GM21423 (cell line): ENCODE data around the gene CFAP73.
"Not testable (repeated sequence)": the region's sequence is repeated elsewhere in the genome, so short reads cannot be mapped to it uniquely, and the experiment has no call there.

Experiments used
- ATAC-seq: cut with Tn5 transposase; IDR thresholded peaks from one replicate; pipeline ENCODE4 v1.9.1; 2021; ENCODE audit warnings: mild to moderate bottlenecking, moderate library complexity; ENCODE audit not compliant: unreplicated experiment

CFAP73 gene

DNA sequence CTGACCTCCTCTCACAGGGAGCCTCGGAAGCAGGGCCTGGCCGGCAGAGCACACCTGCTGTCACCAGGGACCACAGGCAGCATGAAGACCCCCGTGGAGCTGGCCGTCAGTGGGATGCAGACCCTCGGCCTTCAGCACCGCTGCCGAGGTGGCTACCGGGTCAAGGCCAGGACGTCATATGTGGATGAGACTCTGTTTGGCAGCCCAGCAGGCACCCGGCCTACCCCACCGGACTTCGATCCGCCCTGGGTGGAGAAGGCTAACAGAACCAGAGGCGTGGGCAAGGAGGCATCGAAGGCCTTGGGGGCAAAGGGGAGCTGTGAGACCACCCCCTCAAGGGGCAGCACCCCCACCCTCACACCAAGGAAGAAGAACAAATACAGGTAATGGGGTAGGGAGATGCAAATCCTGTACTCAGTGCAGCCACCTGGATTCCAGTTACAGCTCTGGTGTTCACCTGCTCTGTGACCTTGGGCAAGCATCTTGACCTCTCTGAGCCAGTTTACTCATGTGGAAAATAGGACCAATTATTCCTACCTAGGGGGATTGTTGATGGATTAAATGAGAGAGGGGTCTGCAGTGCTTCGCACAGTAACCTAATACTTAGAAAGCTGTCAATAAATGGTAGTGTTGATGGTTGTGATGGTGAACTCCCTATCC is 37.3 kb downstream of the CFAP73 start:
- ATAC-seq = no peak

DNA sequence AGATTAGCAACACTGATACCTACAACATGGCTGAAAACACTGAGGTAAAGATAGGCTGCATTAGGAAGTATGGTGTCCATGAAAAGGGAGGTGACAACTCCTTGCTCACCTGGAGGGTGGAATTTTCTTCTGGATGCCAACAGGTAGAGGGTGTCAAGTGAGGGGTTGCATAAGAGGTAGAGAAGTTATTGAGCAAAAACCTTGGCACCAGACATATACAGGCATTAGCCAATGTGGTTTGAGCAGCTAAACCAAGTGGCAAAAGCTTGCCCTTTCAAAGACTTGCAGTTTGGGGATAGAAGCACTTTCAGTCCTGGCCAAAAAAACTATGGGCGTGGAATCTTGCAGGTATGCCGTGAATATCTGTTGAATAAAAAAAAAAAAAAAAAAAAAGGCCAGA is 39.8 kb downstream of the CFAP73 start:
- no peak for ATAC-seq

DNA sequence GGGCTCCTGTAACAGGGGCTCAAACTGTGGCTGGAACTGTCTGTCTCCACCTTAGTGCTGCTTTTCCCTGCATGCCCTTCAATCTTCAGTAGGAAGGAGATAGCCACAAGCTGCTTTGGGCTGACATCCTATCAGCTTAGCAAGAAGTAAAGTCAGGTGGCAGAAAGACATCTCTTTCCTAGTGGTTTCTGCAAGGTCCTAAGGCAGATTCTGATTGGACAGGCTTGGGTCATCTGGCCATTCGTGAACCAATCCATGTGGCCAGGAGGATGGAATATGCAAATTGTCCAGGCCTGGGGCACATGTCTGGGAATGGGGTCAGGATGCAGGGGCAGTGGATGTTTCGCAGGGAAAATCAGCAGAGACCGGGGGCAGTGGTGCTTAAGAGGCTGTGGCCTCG is 41.2 kb downstream of the CFAP73 start:
- no peak for ATAC-seq

DNA sequence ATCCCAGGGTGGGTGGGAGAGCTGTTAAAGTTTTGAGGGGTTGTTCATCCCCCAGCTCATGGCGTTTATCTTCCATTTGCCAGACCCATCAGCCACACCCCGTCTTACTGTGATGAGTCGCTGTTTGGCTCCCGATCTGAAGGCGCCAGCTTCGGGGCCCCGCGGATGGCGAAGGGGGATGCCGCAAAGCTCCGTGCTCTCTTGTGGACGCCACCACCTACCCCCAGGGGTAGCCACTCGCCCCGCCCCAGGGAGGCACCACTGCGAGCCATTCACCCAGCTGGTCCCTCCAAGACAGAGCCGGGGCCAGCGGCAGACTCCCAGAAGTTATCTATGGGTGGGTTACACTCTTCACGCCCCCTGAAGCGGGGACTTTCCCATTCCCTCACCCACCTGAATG is 41.7 kb downstream of the CFAP73 start:
- ATAC-seq = no peak

DNA sequence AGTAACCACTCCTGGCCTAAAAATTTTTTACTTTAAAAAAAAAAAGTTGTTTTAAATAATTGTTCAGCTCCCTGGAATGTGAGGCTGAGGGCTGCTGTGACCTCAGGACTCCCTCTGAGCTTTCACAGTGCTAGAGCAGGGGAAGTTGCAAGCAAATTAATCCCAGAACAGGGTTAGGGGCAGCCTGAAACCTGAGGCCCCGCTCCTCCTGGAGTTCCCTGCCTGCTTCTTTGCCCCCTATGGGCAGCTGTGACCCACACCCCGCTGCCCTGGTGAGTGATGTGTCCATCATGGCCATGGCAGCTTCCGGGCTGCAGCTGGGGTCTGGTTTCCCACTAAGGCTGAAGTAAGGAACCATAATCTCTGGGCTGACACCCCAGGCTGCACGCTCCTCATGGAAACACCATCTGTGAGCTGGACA is 45.5 kb downstream of the CFAP73 start:
- no peak for ATAC-seq

DNA sequence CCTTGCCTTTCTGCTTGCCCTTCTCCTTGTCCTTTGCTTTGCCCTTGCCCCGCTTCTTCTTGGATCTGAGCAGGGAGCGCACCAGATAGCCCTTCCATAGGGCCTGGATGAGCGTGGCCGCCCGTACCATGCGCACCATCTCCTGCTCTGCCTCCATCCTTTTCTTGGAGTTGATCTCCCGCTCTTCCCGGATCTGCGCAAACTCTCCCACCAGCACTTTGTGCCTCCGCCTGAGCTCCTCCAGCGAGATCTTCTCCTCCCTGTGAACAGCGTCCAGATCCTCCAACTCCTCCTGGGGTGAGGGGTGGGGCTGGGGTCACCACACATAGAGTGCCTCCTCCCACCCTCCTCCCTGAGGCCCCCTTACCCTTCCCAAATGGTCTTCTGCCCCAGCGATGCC is 46.1 kb downstream of the CFAP73 start:
- ATAC-seq = no peak

DNA sequence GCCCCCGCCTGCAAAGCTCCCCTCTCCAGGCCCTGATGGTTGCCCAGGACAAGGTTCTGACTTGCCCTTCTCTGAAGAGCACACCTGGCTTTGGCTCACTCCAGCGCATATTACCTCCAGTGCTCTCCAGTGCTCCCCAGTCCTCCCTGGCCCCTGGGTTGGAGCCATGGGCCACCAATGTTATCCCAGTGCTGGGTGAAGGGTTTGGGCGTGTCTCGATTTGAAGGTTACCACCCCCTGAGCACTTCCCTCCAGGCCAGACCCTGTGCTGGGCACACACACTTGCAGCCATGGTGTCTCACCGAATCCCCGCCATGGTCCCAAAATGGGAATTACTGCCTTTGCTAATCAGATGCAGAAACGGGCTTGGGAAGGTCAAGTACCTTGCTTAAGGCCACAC is 47.1 kb downstream of the CFAP73 start:
- ATAC-seq = no peak

DNA sequence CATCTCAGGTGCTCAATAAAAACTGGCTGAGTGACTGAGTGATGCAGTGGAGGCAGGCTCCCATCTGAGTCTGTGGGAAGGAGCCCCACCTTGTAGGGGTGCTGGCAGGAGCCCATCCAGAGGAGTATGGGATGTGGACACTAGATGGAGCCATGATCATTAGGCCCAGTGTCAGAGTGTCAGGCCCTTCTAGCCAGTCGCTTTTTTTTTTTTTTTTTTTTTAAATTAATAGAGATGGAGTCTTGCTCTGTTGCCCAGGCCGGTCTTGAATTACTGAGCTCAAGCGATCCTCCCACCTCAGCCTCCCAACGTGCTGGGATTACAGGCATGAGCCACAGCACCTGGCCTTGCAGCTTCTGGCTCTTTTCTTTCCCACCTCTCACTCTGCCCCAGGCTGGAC is 47.5 kb downstream of the CFAP73 start:
- peak; percentile 79 for ATAC-seq

DNA sequence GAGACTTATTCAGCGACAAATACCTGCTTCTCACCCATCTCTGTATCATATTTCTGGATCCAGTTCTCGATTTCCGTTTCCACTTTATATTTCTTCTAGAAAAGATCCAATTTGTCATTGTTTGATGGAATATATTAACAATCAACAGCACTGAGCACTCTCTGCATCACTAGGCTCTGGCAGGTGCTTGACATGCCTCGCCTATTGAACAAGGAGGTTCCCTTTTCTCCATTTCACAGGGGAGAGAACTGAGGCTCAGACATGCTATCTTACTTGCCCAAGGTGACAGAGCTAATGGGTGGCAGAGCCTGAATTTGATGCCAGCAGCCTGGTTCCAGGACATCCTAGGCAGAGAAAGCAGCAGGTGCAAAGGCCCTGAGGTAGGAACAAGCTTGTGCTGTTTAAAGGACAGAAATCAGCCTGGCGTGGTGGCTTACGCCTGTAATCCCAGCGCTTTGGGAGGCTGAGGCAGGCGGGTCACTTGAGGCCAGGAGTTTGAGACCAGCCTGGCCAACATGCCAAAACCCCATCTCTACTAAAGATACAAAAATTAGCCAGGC is 48.1 kb downstream of the CFAP73 start:
- ATAC-seq = no peak

DNA sequence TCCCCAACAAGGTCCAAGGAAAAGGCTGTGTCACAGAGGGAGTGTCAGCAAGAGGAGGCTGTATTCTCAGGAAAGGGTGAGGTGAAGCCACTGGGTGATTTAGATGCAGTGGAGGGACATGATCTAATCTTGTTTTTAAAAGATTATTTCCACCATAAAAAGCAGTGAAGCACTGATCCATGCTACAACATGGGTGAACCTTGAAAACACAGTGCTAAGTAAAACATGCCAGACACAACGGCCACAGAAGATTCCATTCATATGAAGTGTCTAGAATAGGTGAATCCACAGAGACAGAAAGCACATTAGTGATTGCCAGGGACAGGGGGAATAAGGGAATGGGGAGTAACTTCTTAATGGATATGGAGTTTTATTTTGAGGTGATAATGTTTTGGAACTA is 48.8 kb downstream of the CFAP73 start:
- ATAC-seq = no peak

DNA sequence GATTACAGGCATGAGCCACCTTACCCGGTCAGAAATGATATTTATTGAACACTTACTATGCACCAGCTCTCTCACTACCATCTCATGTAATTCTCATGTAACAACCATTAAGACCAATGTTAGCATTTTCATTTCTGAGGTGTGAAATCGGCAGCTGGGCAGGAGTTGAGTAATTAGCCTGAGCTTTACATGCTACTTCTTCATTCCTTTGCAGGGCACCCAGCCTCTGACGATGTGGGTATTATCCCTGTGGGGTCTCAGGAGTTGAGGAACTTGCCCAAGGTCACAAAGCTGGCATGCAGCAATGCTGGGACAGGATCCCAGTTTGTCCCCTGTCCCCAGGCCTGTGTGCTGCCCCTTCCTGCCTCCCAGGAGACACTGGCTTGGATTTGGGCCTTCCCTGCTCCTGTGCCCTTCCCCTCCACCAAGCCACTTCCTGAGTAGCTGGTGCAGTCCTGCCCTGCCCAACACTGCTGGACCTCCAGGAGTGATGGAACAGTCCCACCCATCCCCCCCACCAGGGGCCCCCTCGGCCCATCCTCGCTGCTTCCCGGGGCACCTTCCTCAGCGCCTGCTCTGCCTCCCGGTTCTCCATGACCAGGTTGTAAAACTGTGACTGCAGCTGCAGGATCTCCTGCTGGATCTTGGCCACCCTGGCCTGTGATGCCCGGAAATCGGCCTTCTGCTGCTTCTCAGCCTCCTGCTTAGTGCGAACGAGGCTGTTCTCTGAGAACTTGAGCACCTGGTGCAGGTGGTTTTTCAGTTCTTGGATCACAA is 50.7 kb downstream of the CFAP73 start:
- ATAC-seq = no peak

DNA sequence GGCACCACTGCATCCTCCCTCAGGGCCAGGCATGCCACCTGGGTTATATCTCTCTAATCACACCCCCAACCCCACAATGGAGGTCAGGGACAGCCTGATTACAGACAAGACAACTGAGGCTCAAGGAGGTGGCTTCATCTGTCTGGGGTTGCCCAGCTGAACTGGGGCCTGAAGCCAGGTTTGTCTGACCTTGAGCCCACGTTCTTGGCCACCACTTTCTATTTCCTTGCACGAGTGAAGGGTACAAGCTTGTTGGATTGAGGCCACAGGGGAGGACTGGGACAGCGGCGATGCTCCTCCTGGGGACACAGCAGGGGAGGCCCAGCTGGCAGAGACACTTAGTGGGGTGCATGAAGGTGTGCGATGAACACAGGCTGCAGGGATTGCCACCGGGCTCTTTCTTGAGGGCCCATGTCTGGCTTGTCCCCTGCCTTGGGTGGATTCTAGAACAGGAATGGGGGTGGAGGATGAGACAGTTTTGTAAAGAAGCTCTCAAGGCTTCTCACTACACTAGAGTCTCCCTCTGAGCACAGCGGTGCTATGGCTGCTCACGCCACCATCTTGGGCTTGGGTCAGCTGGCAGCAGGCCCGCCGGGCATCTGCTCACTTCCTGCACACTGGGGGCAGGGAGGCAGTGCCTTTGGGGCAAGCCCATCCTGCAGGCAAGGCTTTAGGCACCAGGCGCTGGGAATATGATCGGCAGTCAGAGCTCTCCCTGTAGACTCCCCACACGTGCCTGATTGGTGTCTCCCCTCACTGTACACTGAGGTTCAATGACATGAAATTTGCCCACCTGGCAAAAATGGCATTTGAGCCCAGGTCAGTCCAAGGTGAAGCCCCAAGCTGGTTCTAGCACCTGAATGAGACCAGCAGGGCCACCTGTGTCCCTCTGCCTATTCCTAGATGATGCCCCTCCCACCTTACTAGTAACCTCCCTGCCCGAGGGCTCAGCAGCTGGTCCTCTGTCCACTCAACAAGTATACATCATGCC is 52.0 kb downstream of the CFAP73 start:
- no peak for ATAC-seq

DNA sequence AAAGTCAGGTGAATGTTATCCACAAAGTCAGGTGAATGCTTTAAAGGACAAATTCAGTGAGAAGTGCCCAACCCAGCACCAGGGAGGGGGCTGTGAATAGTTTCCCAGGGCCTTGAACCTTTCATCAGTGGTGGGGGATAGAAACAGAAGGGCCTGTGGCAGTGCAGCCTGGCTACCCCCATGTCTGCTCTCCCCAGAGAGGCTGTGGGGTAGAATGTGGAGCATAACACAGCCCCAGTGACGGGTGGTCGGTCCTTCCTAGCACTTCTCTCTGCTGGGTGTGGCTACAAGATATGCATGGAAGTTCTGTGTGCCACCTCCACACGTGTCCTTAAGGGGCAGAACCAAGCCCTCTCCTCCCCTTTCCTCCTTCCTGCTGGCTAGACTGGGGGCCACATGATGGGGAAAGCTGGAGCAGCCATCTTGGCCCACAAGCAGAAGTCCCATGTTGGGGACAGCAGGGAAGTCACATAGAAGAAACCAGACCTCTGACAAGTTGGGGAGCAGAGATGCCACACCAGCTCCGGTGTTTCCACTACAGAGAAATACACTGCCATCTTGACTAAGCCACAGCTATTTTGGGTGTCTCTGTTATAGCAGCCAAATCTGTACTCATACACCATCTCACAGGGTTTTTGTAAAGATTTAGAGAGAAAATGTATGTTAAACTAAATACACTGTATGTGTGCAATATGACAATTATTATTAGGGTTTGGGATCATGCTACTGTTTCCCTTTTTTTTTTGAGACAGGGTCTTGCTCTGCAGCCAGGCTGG is 53.0 kb downstream of the CFAP73 start:
- ATAC-seq = no peak

DNA sequence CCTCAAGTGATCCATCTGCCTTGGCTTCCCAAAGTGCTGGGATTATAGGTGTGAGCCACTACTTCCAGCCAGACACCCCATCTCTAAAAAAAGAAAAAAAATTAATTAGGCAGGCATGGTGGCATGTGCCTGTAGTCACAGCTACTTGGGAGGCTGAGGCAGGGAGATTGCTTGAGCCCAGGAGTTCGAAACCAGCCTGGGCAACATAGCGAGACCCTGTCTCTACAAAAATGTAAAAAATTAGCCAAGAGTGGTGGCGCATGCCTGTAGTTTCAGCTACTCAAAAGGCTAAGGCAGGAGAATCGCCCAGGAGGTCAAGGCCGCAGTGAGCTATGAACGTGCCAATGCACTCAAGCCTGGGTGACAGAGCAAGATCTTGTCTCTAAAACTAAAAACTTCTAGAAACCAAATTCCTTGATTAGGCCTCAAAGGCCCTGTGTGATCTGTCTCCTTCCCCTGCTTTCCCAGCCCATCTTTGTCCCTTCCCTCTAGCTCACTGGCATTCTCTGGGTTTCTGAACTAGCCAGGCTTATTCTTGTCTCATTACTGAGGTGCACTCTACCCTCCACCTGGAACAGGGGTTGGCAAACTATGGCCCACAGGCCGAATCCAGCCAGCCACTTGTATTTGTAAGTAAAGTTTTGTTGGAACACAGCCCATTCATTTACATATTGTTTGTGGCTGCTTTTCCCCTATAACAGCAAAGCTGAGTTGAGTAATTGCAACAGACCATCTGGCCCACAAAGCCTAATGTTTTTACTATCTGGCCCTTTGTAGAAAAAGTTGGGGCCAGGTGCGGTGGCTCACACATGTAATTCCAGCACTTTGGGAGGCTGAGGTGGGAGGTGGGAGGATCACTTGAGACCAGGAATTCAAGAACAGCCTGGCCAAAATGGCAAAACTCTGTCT is 54.6 kb downstream of the CFAP73 start:
- no peak for ATAC-seq

DNA sequence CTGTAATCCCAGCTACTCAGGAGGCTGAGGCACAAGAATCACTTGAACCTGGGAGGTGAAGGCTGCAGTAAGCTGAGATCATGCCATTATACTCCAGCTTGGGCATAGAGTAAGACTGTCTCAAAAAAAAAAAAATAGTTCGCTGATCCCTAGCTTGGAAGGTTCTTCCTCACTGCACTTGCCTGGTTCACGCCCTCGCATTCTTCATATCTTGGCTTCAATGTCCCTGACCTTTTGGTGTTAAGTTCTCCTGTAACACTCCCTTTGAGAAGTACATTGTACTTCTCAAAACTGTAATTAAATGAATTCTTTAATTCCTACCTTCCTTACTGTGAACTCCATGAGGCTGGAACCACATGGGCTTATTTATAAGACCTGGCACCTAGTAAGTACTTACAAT is 55.3 kb downstream of the CFAP73 start:
- no peak for ATAC-seq

DNA sequence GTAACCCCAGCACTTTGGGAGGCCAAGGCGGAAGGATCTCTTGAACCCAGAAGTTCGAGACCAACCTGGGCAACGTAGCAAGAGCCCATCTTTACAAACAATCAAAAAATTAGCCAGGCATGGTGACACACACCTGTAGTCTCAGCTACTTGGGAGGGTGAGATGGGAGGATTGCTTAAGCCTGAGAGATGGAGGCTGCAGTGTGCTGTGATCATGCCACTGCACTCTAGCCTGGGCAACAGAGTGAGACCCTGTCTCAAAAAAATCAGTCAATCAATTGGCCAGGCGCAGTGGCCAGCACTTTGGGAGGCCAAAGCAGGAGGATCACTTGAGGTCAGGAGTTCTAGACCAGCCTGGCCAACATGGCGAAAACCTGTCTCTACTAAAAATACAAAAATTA is 57.3 kb downstream of the CFAP73 start:
- not testable (repeated sequence) for ATAC-seq

DNA sequence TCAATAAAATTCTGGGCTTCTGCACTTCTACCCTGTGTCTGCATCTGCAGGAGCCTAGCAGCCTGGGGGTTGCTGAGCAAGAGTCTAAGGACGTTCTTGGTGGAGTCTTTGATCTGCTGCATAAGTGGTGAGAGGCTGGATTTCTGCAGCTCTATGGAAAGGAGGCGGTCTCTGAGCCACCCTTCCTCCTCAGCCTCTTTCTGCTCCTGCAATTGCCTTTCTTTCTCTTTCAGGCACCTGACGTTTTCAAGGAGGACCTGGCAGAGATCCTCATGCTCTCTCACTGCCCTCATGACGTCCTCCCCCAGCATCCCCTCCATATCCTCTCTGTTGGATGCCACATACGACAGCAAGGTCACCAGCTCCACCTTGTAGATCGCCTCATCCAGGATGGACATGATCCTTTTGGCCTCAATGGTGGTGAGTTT is 58.1 kb downstream of the CFAP73 start:
- peak; percentile 1 for ATAC-seq

DNA sequence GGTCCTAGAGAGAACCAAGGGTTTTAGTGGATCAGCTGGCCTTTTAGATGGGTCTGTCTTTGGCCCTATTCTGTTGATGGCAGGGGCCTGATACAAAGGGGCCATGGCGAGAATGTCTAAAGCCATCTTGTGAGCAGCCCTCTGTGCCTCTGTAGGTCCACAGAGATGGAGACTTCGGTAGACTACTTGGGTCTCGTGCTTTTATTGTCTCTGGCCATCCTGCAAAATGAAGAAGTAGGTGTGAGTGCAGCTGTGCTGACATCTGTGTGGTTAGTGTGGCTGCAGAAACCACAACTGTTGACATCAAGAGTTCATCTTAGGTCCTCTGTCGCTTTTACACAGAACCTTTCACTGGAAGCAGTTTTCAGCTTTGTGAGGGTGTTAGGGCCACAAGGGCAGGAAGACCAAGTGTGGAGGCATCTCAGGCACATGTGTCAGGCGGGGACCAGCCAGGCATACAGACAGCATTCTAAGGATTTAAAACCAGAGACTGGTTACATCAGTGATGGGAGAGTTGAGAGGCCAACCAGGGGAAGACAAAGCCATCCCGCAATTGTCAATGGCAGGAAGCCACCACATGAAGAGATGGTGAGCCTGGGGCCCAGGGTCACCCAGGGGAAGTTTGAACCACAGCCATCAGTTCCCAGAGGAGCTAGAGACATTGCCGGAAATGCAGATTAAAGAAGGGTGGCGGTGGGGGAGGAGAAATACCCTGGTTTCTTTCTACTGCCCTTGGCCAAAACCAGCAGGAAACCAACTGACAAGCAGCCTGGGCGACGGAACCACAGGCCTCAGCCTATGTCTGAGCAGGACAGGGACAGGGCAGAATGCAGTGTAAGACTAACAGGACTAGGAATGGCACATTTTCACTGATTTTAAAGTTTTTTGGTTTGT is 58.8 kb downstream of the CFAP73 start:
- ATAC-seq = peak; percentile 79
